Measurements from ENCODE around the gene LPAR3.

Gene LPAR3

DNA sequence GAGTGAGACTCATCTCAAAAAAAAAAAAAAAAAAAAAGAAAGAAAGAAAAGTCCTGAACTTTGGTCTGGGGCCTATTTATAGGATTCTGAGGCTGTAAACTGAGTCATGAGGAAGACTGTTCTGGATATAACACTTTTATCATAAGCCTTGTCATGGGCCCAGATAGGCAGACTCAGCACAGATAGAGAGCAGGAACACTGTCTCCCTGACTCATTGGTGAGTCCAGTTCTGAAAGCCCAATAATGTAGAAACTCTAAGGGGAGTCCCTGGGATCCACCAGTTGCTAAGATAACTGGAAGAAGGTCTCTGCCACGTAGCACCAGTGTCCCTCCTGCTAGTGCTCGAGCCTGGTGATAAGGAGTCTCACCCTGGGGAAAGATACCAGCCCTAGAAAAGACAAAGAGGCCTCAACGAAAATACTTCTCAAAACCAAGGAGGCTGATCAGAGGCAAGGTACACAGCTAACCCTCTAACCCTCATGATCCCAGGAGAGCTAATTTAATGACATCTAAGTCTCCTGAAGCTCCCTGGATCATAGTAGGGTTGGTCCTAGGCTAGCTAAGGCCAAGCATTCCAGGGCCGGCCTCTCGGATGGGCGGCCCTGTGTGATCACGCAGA, 43.5 kb downstream of the LPAR3 start:
- no peak overlapping the region for H3K27ac ChIP-seq
- no peak for TF ChIP-seq CTCF (IDR thresholded peaks at IDR 0.05)
- H3K4me3 ChIP-seq = no peak overlapping the region
- H3K27me3 ChIP-seq = no peaks in the 10 kb centered on the region
- H3K9me3 ChIP-seq = no peaks in the 10 kb centered on the region
- peaks cover 0 to 17% (median 4%) of the 10 kb centered on the region in 4 donors for H3K4me1 ChIP-seq
- intact Hi-C loops (cut with DNase I; ENCODE audit: low total_unique reads) = no loop called here
- no peaks in the 10 kb centered on the region for H3K36me3 ChIP-seq
- DNase-seq = no peak

GRCh38 chr1:84847253-84848250, 45.5 kb downstream of the LPAR3 start:
- Histone ChIP-seq H3K4me1 (peaks cover 0 to 17% (median 4%) of the 10 kb centered on the region in 4 donors), H3K27ac (no peak overlapping the region), H3K27me3 (no peaks in the 10 kb centered on the region), H3K9me3 (no peaks in the 10 kb centered on the region), H3K4me3 (no peak overlapping the region), H3K36me3 (no peaks in the 10 kb centered on the region)
- no peak for TF ChIP-seq CTCF (IDR thresholded peaks at IDR 0.05)
- DNase-seq = peak; percentile 33 to 74
- intact Hi-C loops (cut with DNase I; ENCODE audit: low total_unique reads) = no loop called here

- Histone ChIP-seq H3K27me3 (no peaks in the 10 kb centered on the region), H3K36me3 (no peaks in the 10 kb centered on the region), H3K9me3 (no peaks in the 10 kb centered on the region), H3K4me3 (no peak overlapping the region), H3K27ac (no peak overlapping the region), H3K4me1 (peaks cover 0 to 17% (median 4%) of the 10 kb centered on the region in 4 donors)
- intact Hi-C loops (cut with DNase I; ENCODE audit: low total_unique reads) = no loop called here
- DNase-seq = no peak
- no peak for TF ChIP-seq CTCF (IDR thresholded peaks at IDR 0.05)
Observed at GRCh38 chr1:84846387-84846786, 46.6 kb downstream of the LPAR3 start.

DNA sequence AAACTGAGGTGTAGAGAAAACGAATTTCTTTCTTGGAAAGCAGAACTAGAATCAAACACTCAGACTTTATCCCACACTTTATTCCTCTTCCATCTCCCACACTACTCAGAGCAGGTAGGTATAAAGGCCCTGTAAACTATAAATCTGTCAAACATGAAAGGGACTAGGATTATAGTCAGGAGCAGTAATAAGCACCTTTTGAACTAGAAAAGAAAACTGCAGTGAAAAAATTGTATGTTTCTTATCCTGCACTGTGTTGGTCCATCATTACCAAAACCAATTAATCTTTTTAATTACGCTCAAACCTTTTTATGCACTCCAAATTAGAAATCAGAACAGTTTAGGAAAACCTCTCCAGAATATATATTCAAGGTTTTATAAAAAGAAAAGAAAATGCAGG, 47.6 kb downstream of the LPAR3 start:
- no peak for TF ChIP-seq CTCF (IDR thresholded peaks at IDR 0.05)
- intact Hi-C loops (cut with DNase I; ENCODE audit: low total_unique reads) = no loop called here

GRCh38 chr1:84844094-84844493, 48.9 kb downstream of the LPAR3 start:
- no peak overlapping the region for H3K4me3 ChIP-seq
- DNase-seq = no peak
- intact Hi-C loops (cut with DNase I; ENCODE audit: low total_unique reads) = no loop called here

More for the DNA sequence above, 47.6 kb downstream of the LPAR3 start:
- Histone ChIP-seq H3K27me3 (no peaks in the 10 kb centered on the region), H3K4me1 (peaks cover 0 to 17% (median 4%) of the 10 kb centered on the region in 4 donors), H3K4me3 (no peak overlapping the region), H3K9me3 (no peaks in the 10 kb centered on the region), H3K36me3 (no peaks in the 10 kb centered on the region), H3K27ac (no peak overlapping the region)
- no peak for DNase-seq

More at GRCh38 chr1:84844094-84844493, 48.9 kb downstream of the LPAR3 start:
- H3K36me3 ChIP-seq = no peaks in the 10 kb centered on the region
- peaks cover 0 to 17% (median 4%) of the 10 kb centered on the region in 4 donors for H3K4me1 ChIP-seq
- H3K27ac ChIP-seq = no peak overlapping the region
- no peak for TF ChIP-seq CTCF (IDR thresholded peaks at IDR 0.05)
- no peaks in the 10 kb centered on the region for H3K9me3 ChIP-seq
- H3K27me3 ChIP-seq = no peaks in the 10 kb centered on the region

All from tibial artery (tissue), 4 donors.